HepG2 (cell line): ENCODE results near the gene GEMIN2. TPM values are rescaled to one million over a fixed set of nuclear protein-coding genes. Genes with fewer than 3 reads are reported as not detected.
A peak's percentile ranks its signal among the peaks of the same experiment; 100 is the strongest.

Experiments
- HNRNPK ChIP-seq: fragments of 200-400 bp; formaldehyde crosslinking; IDR thresholded peaks from 2 replicates; pipeline ENCODE4 v1.6.1; 2018; ENCODE audit warnings: low read length, low read depth, moderate library complexity, mild to moderate bottlenecking; ENCODE audit not compliant: poor library complexity, severe bottlenecking
- KAT2B ChIP-seq: fragments of 150-350 bp; IDR thresholded peaks from 2 replicates; pipeline ENCODE4 v1.6.1; 2014; ENCODE audit warnings: low read depth, low read length, borderline replicate concordance
- KDM1A ChIP-seq: IDR thresholded peaks from 2 replicates; pipeline ENCODE4 v1.6.1; 2016; ENCODE audit warnings: missing compliant biosample characterization
- NFIB ChIP-seq: sonication (generic); formaldehyde crosslinking; IDR thresholded peaks from 2 replicates; pipeline ENCODE4 v1.9.0; 2021; ENCODE audit warnings: missing genetic modification reagents, mild to moderate bottlenecking, borderline replicate concordance
- PITX1 ChIP-seq: sonication (generic); formaldehyde crosslinking; IDR thresholded peaks from 2 replicates; pipeline ENCODE4 v1.5.1; 2020; ENCODE audit warnings: mild to moderate bottlenecking, missing genetic modification reagents
- SIN3B ChIP-seq: fragments of 150-350 bp; IDR thresholded peaks from 2 replicates; pipeline ENCODE4 v1.6.1; 2014; ENCODE audit warnings: low read length
- SMAD3 ChIP-seq: sonication (generic); formaldehyde crosslinking; IDR thresholded peaks from 2 replicates; pipeline ENCODE4 v1.4.0; 2020; ENCODE audit warnings: missing genetic modification reagents
- SP4 ChIP-seq: sonication (generic); formaldehyde crosslinking; IDR thresholded peaks from 2 replicates; pipeline ENCODE4 v1.8.1; 2023; ENCODE audit warnings: mild to moderate bottlenecking, missing genetic modification reagents
- TBL1XR1 ChIP-seq: fragments of 150-350 bp; IDR thresholded peaks from 2 replicates; pipeline ENCODE4 v1.6.1; 2014; ENCODE audit warnings: borderline replicate concordance, low read length; ENCODE audit not compliant: partially characterized antibody
- YY1 ChIP-seq: IDR thresholded peaks from 2 replicates; pipeline ENCODE4 v1.6.1; 2011; ENCODE audit warnings: low read length, low read depth, moderate library complexity, mild to moderate bottlenecking; ENCODE audit not compliant: insufficient read depth, insufficient replicate concordance
- ZNF296 ChIP-seq: sonication (generic); formaldehyde crosslinking; conservative IDR thresholded peaks from 2 replicates; pipeline ENCODE4 v1.5.0; 2020; ENCODE audit warnings: mild to moderate bottlenecking, missing genetic modification reagents
- ZNF572 ChIP-seq: sonication (generic); formaldehyde crosslinking; IDR thresholded peaks from 2 replicates; pipeline ENCODE4 v1.5.1; 2020; ENCODE audit warnings: mild to moderate bottlenecking, missing genetic modification reagents
- ZSCAN9 ChIP-seq: IDR thresholded peaks from 2 replicates; pipeline ENCODE4 v1.6.1; 2016; ENCODE audit warnings: borderline replicate concordance
- polyA plus RNA-seq, 8 experiments: library from polyadenylated mRNA; depleted of rRNA in 3 of 8; stranded (reverse) in 7 of 8; unstranded in 1 of 8; fragments of >200 nt; fragmentation: Illumina TruSeq in 4 of 8; extraction: Trizol in 4 of 8; gene quantifications; 2 replicates each; pipeline versions ENCODE4 v1.2.1 to v1.2.3, GENCODE V29; 2011 to 2016; ENCODE audit warnings: low read depth in 4 of 8, missing spikeins in 1 of 8, mixed read lengths in 1 of 8; ENCODE audit not compliant: insufficient read depth in 1 of 8
- total RNA-seq, 5 experiments: library from RNA; depleted of rRNA; stranded (reverse); fragments of >200 nt; fragmentation: Illumina TruSeq; extraction: Trizol; gene quantifications; 2 replicates each; pipeline ENCODE4 v1.2.3, GENCODE V29; 2016; ENCODE audit warnings: low read depth in 1 of 5
- TF ChIP-seq, protein P1 (sequence below): sonication (generic); formaldehyde crosslinking; IDR thresholded peaks from 2 replicates; pipeline ENCODE4 v1.5.1; 2020; ENCODE audit warnings: missing genetic modification reagents, mild to moderate bottlenecking, borderline replicate concordance
- TF ChIP-seq, protein P2 (sequence below): sonication (generic); formaldehyde crosslinking; IDR thresholded peaks from 2 replicates; pipeline ENCODE4 v1.4.0; 2020; ENCODE audit warnings: missing genetic modification reagents
- TF ChIP-seq, protein P3 (sequence below): sonication (generic); formaldehyde crosslinking; IDR thresholded peaks from 2 replicates; pipeline ENCODE4 v1.4.0; 2020; ENCODE audit warnings: missing genetic modification reagents, borderline replicate concordance
- TF ChIP-seq, protein P4 (sequence below): IDR thresholded peaks from 2 replicates; pipeline ENCODE4 v1.6.1; 2018; ENCODE audit warnings: missing genetic modification reagents, mild to moderate bottlenecking, missing compliant biosample characterization
- TF ChIP-seq, protein P5 (sequence below): sonication (generic); formaldehyde crosslinking; conservative IDR thresholded peaks from 2 replicates; pipeline ENCODE4 v1.5.0; 2020; ENCODE audit warnings: missing genetic modification reagents
- TF ChIP-seq, protein P6 (sequence below): sonication (generic); formaldehyde crosslinking; IDR thresholded peaks from 2 replicates; pipeline ENCODE4 v1.4.0; 2020; ENCODE audit warnings: missing genetic modification reagents; ENCODE audit errors: not compliant biosample characterization
- TF ChIP-seq, protein P7 (sequence below): sonication (generic); formaldehyde crosslinking; IDR thresholded peaks from 2 replicates; pipeline ENCODE4 v1.5.0; 2020; ENCODE audit warnings: missing genetic modification reagents, mild to moderate bottlenecking, borderline replicate concordance

Gene GEMIN2
- total and polyA plus RNA-seq, 2 of the 13 experiments (the other 11 are each of a cell fraction or from before 2014, with no cell fraction given): 54.8 to 110 TPM

DNA sequence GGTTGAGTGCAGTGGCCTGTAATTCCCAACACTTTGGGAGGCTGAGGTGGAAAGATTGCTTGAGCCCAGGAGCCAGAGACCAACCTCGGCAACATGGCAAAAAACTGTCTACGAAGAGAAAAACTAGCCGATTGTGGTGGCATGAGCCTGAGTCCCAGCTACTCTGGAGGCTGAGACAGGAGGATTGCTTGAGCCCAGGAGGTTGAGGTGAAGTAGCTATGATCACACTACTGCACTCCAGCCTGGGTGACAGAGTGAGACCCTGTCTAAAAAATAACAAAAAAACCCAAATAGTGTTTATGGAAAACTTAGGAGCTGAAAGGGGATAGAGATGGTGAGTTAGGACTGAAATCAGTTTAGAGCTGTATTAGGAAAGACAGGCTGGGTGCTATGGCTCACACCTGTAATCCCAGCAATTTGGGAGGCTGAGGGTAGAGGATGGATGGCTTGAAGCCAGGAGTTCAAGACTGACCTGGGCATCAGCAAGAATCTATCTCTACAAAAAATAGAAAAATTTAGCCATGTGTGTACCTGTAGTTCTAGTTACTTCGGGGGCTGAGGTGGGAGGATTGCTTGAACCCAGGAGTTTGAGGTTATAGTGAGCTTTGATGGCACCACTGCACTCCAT is 70.6 kb downstream of the GEMIN2 start (continued):
- TF ChIP-seq, protein P1, sequence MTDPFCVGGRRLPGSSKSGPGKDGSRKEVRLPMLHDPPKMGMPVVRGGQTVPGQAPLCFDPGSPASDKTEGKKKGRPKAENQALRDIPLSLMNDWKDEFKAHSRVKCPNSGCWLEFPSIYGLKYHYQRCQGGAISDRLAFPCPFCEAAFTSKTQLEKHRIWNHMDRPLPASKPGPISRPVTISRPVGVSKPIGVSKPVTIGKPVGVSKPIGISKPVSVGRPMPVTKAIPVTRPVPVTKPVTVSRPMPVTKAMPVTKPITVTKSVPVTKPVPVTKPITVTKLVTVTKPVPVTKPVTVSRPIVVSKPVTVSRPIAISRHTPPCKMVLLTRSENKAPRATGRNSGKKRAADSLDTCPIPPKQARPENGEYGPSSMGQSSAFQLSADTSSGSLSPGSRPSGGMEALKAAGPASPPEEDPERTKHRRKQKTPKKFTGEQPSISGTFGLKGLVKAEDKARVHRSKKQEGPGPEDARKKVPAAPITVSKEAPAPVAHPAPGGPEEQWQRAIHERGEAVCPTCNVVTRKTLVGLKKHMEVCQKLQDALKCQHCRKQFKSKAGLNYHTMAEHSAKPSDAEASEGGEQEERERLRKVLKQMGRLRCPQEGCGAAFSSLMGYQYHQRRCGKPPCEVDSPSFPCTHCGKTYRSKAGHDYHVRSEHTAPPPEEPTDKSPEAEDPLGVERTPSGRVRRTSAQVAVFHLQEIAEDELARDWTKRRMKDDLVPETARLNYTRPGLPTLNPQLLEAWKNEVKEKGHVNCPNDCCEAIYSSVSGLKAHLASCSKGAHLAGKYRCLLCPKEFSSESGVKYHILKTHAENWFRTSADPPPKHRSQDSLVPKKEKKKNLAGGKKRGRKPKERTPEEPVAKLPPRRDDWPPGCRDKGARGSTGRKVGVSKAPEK (CRISPR knock-in tag): no peak
- TF ChIP-seq, protein P2, sequence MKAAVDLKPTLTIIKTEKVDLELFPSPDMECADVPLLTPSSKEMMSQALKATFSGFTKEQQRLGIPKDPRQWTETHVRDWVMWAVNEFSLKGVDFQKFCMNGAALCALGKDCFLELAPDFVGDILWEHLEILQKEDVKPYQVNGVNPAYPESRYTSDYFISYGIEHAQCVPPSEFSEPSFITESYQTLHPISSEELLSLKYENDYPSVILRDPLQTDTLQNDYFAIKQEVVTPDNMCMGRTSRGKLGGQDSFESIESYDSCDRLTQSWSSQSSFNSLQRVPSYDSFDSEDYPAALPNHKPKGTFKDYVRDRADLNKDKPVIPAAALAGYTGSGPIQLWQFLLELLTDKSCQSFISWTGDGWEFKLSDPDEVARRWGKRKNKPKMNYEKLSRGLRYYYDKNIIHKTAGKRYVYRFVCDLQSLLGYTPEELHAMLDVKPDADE (CRISPR knock-in tag): no peak
- no peak for TF ChIP-seq ZSCAN9 (CRISPR knock-in tag)
- TF ChIP-seq, protein P3, sequence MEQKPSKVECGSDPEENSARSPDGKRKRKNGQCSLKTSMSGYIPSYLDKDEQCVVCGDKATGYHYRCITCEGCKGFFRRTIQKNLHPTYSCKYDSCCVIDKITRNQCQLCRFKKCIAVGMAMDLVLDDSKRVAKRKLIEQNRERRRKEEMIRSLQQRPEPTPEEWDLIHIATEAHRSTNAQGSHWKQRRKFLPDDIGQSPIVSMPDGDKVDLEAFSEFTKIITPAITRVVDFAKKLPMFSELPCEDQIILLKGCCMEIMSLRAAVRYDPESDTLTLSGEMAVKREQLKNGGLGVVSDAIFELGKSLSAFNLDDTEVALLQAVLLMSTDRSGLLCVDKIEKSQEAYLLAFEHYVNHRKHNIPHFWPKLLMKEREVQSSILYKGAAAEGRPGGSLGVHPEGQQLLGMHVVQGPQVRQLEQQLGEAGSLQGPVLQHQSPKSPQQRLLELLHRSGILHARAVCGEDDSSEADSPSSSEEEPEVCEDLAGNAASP: no peak
- TF ChIP-seq, protein P4, sequence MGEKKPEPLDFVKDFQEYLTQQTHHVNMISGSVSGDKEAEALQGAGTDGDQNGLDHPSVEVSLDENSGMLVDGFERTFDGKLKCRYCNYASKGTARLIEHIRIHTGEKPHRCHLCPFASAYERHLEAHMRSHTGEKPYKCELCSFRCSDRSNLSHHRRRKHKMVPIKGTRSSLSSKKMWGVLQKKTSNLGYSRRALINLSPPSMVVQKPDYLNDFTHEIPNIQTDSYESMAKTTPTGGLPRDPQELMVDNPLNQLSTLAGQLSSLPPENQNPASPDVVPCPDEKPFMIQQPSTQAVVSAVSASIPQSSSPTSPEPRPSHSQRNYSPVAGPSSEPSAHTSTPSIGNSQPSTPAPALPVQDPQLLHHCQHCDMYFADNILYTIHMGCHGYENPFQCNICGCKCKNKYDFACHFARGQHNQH (CRISPR knock-in tag): no peak
- TF ChIP-seq NFIB (CRISPR knock-in tag): no peak
- no peak for TF ChIP-seq ZNF572 (CRISPR knock-in tag)
- no peak for TF ChIP-seq KAT2B
- peak; percentile 28; the same call in 1 of the 2 replicates for TF ChIP-seq PITX1 (CRISPR knock-in tag)
- no peak for TF ChIP-seq SMAD3 (CRISPR knock-in tag)
- TF ChIP-seq ZNF296: 0 out of 2 replicates have a peak, but pooled peaks have one; percentile 23
- TF ChIP-seq SP4 (CRISPR knock-in tag): no peak
- no peak for TF ChIP-seq TBL1XR1
- TF ChIP-seq KDM1A (CRISPR knock-in tag): no peak
- TF ChIP-seq, protein P5, sequence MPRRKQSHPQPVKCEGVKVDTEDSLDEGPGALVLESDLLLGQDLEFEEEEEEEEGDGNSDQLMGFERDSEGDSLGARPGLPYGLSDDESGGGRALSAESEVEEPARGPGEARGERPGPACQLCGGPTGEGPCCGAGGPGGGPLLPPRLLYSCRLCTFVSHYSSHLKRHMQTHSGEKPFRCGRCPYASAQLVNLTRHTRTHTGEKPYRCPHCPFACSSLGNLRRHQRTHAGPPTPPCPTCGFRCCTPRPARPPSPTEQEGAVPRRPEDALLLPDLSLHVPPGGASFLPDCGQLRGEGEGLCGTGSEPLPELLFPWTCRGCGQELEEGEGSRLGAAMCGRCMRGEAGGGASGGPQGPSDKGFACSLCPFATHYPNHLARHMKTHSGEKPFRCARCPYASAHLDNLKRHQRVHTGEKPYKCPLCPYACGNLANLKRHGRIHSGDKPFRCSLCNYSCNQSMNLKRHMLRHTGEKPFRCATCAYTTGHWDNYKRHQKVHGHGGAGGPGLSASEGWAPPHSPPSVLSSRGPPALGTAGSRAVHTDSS: no peak
- TF ChIP-seq, protein P6, sequence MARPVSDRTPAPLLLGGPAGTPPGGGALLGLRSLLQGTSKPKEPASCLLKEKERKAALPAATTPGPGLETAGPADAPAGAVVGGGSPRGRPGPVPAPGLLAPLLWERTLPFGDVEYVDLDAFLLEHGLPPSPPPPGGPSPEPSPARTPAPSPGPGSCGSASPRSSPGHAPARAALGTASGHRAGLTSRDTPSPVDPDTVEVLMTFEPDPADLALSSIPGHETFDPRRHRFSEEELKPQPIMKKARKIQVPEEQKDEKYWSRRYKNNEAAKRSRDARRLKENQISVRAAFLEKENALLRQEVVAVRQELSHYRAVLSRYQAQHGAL (CRISPR knock-in tag): no peak
- TF ChIP-seq, protein P7, sequence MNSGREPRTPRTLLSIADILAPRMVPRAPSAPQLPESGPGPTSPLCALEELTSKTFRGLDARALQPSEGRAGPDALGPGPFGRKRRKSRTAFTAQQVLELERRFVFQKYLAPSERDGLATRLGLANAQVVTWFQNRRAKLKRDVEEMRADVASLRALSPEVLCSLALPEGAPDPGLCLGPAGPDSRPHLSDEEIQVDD (CRISPR knock-in tag): no peak
- TF ChIP-seq SIN3B: no peak
- no peak for TF ChIP-seq HNRNPK
- no peak for TF ChIP-seq YY1
